Measurements from ENCODE around the gene ADGRV1. TPM values are rescaled to one million over a fixed set of nuclear protein-coding genes. Genes with fewer than 3 reads are reported as not detected.

ADGRV1 gene
- total and polyA plus RNA-seq, 9 of the 15 experiments (the other 6 are each of a cell fraction or from before 2014, with no cell fraction given), result 21.7 to 156 (median 58.2) TPM

DNA sequence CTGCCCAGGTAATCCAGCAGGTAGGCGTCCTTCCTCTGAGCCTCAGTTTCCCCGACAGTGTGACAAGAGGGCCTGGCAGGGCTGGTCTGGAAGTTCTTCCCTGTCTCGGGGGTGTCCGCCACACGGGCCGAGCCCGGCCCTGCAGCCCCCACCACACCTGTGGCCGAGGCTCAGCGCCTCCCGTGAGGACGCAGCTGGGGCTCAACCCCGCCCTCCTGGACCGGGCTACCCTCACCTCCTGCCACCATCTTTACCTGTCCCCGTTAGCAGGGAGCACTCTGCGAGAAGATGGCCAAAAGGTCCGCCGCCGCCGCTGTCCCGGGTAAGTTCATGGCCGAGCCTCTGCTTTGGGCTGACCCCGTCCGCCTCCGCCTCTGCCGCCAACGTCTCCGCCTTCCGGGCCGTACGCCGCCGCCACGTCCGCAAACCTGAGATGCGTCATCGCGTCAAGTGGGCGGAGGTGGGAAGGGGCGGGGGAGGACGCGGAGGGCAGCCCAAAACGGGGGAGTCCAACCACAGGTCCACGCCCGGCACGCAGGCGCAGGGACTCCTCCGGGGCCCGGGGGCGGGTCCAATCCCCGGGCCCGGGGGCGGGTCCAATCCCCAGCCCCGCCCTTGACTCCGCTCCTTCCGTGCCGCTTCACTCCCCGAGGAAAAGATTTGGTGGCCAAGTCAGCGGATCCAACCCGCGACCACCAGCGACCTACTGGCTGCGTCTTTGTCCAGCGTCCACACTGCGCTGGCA lies 29.2 kb upstream of the ADGRV1 start, which contains the start of gene LYSMD3 (continued):
- TF ChIP-seq ZNF41 (CRISPR knock-in tag; conservative IDR thresholded peaks at IDR 0.05) (no peak), FOS (IDR thresholded peaks at IDR 0.05; ENCODE audit: extremely low read depth, insufficient read length) (no peak), SRF (CRISPR knock-in tag; IDR thresholded peaks at IDR 0.05) (peak in 1 of 2 experiments; percentile 81; a peak in 2 of 4 replicates), SMARCA4 (IDR thresholded peaks at IDR 0.05) (peak; percentile 16; the same call in 1 of the 2 replicates), HOXB6 (CRISPR knock-in tag; IDR thresholded peaks at IDR 0.05; ENCODE audit: borderline replicate concordance) (no peak), NR2F6 (CRISPR knock-in tag; IDR thresholded peaks at IDR 0.05) (no peak), ZNF76 (CRISPR knock-in tag; IDR thresholded peaks at IDR 0.05; ENCODE audit: borderline replicate concordance) (no peak; the same call in 1 of the 2 replicates), ZNF24 (IDR thresholded peaks at IDR 0.05) (peak; percentile 33; the same call in 1 of the 2 replicates), MTA2 (IDR thresholded peaks at IDR 0.05; ENCODE audit: low read depth) (no peak), ZNF253 (CRISPR knock-in tag; conservative IDR thresholded peaks at IDR 0.05) (no peak), ZNF644 (tag; IDR thresholded peaks at IDR 0.05; ENCODE audit: low read depth) (no peak)
- TF ChIP-seq, protein P1, sequence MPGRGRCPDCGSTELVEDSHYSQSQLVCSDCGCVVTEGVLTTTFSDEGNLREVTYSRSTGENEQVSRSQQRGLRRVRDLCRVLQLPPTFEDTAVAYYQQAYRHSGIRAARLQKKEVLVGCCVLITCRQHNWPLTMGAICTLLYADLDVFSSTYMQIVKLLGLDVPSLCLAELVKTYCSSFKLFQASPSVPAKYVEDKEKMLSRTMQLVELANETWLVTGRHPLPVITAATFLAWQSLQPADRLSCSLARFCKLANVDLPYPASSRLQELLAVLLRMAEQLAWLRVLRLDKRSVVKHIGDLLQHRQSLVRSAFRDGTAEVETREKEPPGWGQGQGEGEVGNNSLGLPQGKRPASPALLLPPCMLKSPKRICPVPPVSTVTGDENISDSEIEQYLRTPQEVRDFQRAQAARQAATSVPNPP (IDR thresholded peaks at IDR 0.05; ENCODE audit: borderline replicate concordance, insufficient read depth, insufficient read length), result no peak
- TF ChIP-seq, protein P2, sequence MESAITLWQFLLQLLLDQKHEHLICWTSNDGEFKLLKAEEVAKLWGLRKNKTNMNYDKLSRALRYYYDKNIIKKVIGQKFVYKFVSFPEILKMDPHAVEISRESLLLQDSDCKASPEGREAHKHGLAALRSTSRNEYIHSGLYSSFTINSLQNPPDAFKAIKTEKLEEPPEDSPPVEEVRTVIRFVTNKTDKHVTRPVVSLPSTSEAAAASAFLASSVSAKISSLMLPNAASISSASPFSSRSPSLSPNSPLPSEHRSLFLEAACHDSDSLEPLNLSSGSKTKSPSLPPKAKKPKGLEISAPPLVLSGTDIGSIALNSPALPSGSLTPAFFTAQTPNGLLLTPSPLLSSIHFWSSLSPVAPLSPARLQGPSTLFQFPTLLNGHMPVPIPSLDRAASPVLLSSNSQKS (CRISPR knock-in tag; IDR thresholded peaks at IDR 0.05), result no peak
- TF ChIP-seq, protein P3, sequence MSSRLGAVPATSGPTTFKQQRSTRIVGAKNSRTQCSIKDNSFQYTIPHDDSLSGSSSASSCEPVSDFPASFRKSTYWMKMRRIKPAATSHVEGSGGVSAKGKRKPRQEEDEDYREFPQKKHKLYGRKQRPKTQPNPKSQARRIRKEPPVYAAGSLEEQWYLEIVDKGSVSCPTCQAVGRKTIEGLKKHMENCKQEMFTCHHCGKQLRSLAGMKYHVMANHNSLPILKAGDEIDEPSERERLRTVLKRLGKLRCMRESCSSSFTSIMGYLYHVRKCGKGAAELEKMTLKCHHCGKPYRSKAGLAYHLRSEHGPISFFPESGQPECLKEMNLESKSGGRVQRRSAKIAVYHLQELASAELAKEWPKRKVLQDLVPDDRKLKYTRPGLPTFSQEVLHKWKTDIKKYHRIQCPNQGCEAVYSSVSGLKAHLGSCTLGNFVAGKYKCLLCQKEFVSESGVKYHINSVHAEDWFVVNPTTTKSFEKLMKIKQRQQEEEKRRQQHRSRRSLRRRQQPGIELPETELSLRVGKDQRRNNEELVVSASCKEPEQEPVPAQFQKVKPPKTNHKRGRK (tag; IDR thresholded peaks at IDR 0.05), result no peak
- TF ChIP-seq, protein P4, sequence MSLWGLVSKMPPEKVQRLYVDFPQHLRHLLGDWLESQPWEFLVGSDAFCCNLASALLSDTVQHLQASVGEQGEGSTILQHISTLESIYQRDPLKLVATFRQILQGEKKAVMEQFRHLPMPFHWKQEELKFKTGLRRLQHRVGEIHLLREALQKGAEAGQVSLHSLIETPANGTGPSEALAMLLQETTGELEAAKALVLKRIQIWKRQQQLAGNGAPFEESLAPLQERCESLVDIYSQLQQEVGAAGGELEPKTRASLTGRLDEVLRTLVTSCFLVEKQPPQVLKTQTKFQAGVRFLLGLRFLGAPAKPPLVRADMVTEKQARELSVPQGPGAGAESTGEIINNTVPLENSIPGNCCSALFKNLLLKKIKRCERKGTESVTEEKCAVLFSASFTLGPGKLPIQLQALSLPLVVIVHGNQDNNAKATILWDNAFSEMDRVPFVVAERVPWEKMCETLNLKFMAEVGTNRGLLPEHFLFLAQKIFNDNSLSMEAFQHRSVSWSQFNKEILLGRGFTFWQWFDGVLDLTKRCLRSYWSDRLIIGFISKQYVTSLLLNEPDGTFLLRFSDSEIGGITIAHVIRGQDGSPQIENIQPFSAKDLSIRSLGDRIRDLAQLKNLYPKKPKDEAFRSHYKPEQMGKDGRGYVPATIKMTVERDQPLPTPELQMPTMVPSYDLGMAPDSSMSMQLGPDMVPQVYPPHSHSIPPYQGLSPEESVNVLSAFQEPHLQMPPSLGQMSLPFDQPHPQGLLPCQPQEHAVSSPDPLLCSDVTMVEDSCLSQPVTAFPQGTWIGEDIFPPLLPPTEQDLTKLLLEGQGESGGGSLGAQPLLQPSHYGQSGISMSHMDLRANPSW (CRISPR knock-in tag; IDR thresholded peaks at IDR 0.05), result no peak
- TF ChIP-seq, protein P5, sequence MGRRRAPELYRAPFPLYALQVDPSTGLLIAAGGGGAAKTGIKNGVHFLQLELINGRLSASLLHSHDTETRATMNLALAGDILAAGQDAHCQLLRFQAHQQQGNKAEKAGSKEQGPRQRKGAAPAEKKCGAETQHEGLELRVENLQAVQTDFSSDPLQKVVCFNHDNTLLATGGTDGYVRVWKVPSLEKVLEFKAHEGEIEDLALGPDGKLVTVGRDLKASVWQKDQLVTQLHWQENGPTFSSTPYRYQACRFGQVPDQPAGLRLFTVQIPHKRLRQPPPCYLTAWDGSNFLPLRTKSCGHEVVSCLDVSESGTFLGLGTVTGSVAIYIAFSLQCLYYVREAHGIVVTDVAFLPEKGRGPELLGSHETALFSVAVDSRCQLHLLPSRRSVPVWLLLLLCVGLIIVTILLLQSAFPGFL (CRISPR knock-in tag; IDR thresholded peaks at IDR 0.05), result 0 out of 2 replicates have a peak, but pooled peaks have one; percentile 58
- TF ChIP-seq, protein P6, sequence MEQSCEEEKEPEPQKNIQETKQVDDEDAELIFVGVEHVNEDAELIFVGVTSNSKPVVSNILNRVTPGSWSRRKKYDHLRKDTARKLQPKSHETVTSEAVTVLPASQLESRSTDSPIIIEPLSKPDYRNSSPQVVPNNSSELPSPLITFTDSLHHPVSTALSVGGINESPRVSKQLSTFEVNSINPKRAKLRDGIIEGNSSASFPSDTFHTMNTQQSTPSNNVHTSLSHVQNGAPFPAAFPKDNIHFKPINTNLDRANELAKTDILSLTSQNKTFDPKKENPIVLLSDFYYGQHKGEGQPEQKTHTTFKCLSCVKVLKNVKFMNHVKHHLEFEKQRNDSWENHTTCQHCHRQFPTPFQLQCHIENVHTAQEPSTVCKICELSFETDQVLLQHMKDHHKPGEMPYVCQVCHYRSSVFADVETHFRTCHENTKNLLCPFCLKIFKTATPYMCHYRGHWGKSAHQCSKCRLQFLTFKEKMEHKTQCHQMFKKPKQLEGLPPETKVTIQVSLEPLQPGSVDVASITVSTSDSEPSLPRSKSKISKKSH (CRISPR knock-in tag; IDR thresholded peaks at IDR 0.05), result no peak

Data from K562 (cell line).